Measurements from ENCODE around the gene PPARD.

PPARD gene

GRCh38 chr6:35371494-35372262 lies 29.3 kb downstream of the PPARD start:
- TF ChIP-seq, protein P1, sequence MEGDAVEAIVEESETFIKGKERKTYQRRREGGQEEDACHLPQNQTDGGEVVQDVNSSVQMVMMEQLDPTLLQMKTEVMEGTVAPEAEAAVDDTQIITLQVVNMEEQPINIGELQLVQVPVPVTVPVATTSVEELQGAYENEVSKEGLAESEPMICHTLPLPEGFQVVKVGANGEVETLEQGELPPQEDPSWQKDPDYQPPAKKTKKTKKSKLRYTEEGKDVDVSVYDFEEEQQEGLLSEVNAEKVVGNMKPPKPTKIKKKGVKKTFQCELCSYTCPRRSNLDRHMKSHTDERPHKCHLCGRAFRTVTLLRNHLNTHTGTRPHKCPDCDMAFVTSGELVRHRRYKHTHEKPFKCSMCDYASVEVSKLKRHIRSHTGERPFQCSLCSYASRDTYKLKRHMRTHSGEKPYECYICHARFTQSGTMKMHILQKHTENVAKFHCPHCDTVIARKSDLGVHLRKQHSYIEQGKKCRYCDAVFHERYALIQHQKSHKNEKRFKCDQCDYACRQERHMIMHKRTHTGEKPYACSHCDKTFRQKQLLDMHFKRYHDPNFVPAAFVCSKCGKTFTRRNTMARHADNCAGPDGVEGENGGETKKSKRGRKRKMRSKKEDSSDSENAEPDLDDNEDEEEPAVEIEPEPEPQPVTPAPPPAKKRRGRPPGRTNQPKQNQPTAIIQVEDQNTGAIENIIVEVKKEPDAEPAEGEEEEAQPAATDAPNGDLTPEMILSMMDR (conservative IDR thresholded peaks at IDR 0.05; ENCODE audit: control insufficient read depth, insufficient read depth, low read depth, low read length): no peak
- no peak for DNase-seq (ENCODE audit: low read depth)
- no peak overlapping the region for H3K4me3 ChIP-seq (ENCODE audit: control insufficient read depth, low read depth, low read length)

- H3K4me3 ChIP-seq (ENCODE audit: control insufficient read depth, low read depth, low read length): no peak overlapping the region
- TF ChIP-seq, protein P1 (conservative IDR thresholded peaks at IDR 0.05; ENCODE audit: control insufficient read depth, insufficient read depth, low read depth, low read length): no peak
- no peak for DNase-seq (ENCODE audit: low read depth)
These were observed 30.3 kb downstream of the PPARD start for GRCh38 chr6:35372633-35373032.

- TF ChIP-seq, protein P1 (conservative IDR thresholded peaks at IDR 0.05; ENCODE audit: control insufficient read depth, insufficient read depth, low read depth, low read length): no peak
- DNase-seq (ENCODE audit: low read depth): no peak
- H3K4me3 ChIP-seq (ENCODE audit: control insufficient read depth, low read depth, low read length): no peak overlapping the region
These were observed 33.9 kb downstream of the PPARD start for GRCh38 chr6:35376281-35376680.

DNA sequence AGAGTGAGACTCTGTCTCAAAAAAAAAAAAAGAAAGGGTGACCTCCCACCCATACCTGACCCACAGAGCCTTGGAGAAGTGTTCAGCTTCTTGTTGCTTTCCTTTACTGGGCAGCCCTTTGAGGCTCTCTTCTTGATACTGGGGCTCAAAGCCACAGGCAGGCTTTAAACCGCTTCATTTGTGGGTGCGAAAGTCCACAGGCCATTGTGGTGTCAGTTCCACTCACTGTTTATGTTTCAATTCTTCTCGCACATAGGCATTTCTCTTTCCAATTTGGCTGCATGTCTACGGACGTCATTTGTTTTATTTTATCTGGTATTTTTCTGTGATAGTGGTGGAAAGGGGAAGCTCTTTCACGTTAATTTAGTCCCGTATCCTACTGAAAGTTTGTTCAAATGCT lies 34.6 kb downstream of the PPARD start:
- TF ChIP-seq, protein P1 (conservative IDR thresholded peaks at IDR 0.05; ENCODE audit: control insufficient read depth, insufficient read depth, low read depth, low read length): no peak
- no peak for DNase-seq (ENCODE audit: low read depth)
- no peak overlapping the region for H3K4me3 ChIP-seq (ENCODE audit: control insufficient read depth, low read depth, low read length)

- no peak for DNase-seq (ENCODE audit: low read depth)
- H3K4me3 ChIP-seq (ENCODE audit: control insufficient read depth, low read depth, low read length): no peak overlapping the region
- TF ChIP-seq, protein P1 (conservative IDR thresholded peaks at IDR 0.05; ENCODE audit: control insufficient read depth, insufficient read depth, low read depth, low read length): no peak
These were observed 35.9 kb downstream of the PPARD start for GRCh38 chr6:35378261-35378660.

DNA sequence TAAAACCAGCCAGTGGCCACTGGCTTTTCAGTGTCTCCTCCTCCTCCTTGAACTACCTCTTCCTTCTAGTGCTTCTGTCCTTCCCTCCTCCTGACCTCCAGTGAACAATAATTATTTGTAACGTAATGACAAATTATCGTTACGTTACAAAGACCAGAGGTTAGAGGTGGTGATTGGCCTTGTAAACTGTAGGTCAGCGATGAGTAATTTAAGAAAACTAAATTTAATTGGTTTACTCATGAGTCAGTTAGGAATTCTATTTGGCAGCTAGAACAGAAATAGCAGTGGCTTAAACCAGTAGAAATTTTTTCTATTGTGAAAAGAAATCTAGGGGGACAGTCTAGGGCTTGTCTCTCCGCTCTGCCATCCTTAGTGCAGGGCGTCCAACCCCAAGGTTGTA lies 38.8 kb downstream of the PPARD start:
- DNase-seq (ENCODE audit: low read depth): peak; percentile 80
- TF ChIP-seq, protein P1 (conservative IDR thresholded peaks at IDR 0.05; ENCODE audit: control insufficient read depth, insufficient read depth, low read depth, low read length): no peak
- no peak overlapping the region for H3K4me3 ChIP-seq (ENCODE audit: control insufficient read depth, low read depth, low read length)

Measured in fibroblast of mammary gland (primary cell).